ENCODE data around the gene WDR81.

DNA sequence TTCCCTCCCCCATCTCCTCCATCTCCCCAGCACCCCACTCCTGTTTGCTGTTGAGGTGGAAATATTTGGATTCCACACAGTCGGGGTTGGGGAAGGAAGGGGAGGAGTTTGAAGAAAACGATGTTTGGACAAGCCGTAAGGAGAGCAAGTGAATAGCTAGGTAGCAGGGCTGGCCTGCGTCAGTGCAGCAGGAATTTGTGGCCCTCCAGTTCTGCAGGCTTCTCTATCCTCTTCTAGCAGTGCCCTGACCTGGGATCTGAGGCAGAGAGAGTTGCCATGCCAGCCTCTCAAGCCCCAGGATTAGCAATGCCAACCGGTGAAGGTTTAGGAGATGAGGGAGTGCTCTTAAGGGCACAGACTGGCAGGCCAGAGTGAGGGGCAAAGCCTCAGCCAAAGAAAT is 26.8 kb upstream of the WDR81 start:
- TF ChIP-seq CTCF (conservative IDR thresholded peaks at IDR 0.05; ENCODE audit: low read length) (no peak), EZH2phosphoT487 (IDR thresholded peaks at IDR 0.05; ENCODE audit: borderline replicate concordance) (no peak)
